H1 (cell line): ENCODE measurements around the gene DAAM1. TPM values are rescaled to one million over a fixed set of nuclear protein-coding genes. Genes with fewer than 3 reads are reported as not detected.

ENCODE experiments used
- CTCF ChIA-PET: fragments of 300-600 bp; sonication (Branson Sonifier 250); formaldehyde crosslinking; loops from one replicate; lab custom pipeline; 2021; ENCODE audit not compliant: partially characterized antibody; lab: Charles Lee
- POLR2A ChIA-PET: fragments of 300-600 bp; sonication (Branson Sonifier 250); formaldehyde crosslinking; loops from one replicate; lab custom pipeline; 2021; ENCODE audit warnings: inconsistent platforms; ENCODE audit not compliant: partially characterized antibody; lab: Charles Lee
- DNase-seq, 2 experiments: peaks; one replicate each; pipeline versions ENCODE4 v3.0.0 to v3.0.0-alpha.2; 2010 to 2022; ENCODE audit warnings: low spot score in 2 of 2, low read depth in 1 of 2, mixed read lengths in 1 of 2
- FAIRE-seq: peaks from 2 replicates; lab custom pipeline; 2011; peaks lifted over from hg19 to GRCh38; lab: Jason Lieb, UNC
- H2AFZ ChIP-seq: 2 replicates; pipeline ENCODE4 v1.8.1; 2012; ENCODE audit warnings: low read length, inconsistent platforms
- H2AK5ac ChIP-seq: 2 replicates; pipeline ENCODE4 v1.6.1; 2013; ENCODE audit warnings: low read depth, low read length
- H2BK120ac ChIP-seq: replicated peaks from 2 replicates; pipeline ENCODE3; 2013; ENCODE audit warnings: low read depth, low read length, inconsistent platforms
- H2BK12ac ChIP-seq: 2 replicates; pipeline ENCODE4 v1.6.1; 2013; ENCODE audit warnings: low read depth, low read length
- H2BK15ac ChIP-seq: 2 replicates; pipeline ENCODE4 v1.6.1; 2013; ENCODE audit warnings: low read length
- H2BK20ac ChIP-seq: 2 replicates; pipeline ENCODE4 v1.6.1; 2013; ENCODE audit warnings: low read length
- H2BK5ac ChIP-seq: 2 replicates; pipeline ENCODE4 v1.6.1; 2013; ENCODE audit warnings: low read depth, low read length
- H3K14ac ChIP-seq: 2 replicates; pipeline ENCODE4 v1.6.1; 2013; ENCODE audit warnings: inconsistent platforms; ENCODE audit not compliant: insufficient read length
- H3K18ac ChIP-seq: 2 replicates; pipeline ENCODE4 v1.6.1; 2013; ENCODE audit warnings: low read length; ENCODE audit errors: extremely low read depth
- H3K23ac ChIP-seq: 2 replicates; pipeline ENCODE4 v1.6.1; 2013; ENCODE audit warnings: inconsistent platforms; ENCODE audit not compliant: insufficient read length
- H3K23me2 ChIP-seq: 2 replicates; pipeline ENCODE4 v1.6.1; 2013; ENCODE audit warnings: low read depth, low read length
- H3K27ac ChIP-seq: 2 replicates; pipeline ENCODE4 v1.6.1; 2011; ENCODE audit warnings: low read depth, low read length, inconsistent platforms
- H3K27me3 ChIP-seq, 4 experiments: replicated peaks in 1 of 4; 1 replicate in 1 of 4; 2 replicates in 3 of 4; pipeline versions ENCODE4 v1.6.1 to v1.8.1; 2011 to 2013; ENCODE audit warnings: low read length in 3 of 4, mild to moderate bottlenecking in 3 of 4, inconsistent platforms in 2 of 4, mixed read lengths in 2 of 4, moderate library complexity in 1 of 4; ENCODE audit not compliant: control insufficient read depth in 3 of 4, insufficient read depth in 3 of 4; ENCODE audit errors: extremely low read depth in 1 of 4
- H3K36me3 ChIP-seq, 4 experiments: 2 replicates each; pipeline versions ENCODE4 v1.6.1 to v1.8.1; 2011 to 2013; ENCODE audit warnings: mild to moderate bottlenecking in 4 of 4, low read length in 3 of 4, moderate library complexity in 2 of 4, control low read depth in 1 of 4, inconsistent platforms in 1 of 4; ENCODE audit not compliant: insufficient read depth in 4 of 4, control insufficient read depth in 2 of 4
- H3K4ac ChIP-seq: replicated peaks from 2 replicates; pipeline ENCODE3; 2013; ENCODE audit warnings: low read length, low read depth, mixed read lengths, inconsistent platforms; ENCODE audit not compliant: insufficient read length
- H3K4me1 ChIP-seq, 4 experiments: replicated peaks in 1 of 4; 1 replicate in 1 of 4; 2 replicates in 3 of 4; pipeline versions ENCODE4 v1.6.1 to v1.8.1; 2011 to 2013; ENCODE audit warnings: low read length in 3 of 4, inconsistent platforms in 2 of 4, mixed read lengths in 1 of 4; ENCODE audit not compliant: insufficient read depth in 4 of 4, control insufficient read depth in 3 of 4
- H3K4me2 ChIP-seq, 2 experiments: 2 replicates each; pipeline versions ENCODE4 v1.6.1 to v1.8.1; 2011 to 2013; ENCODE audit warnings: low read depth in 2 of 2, low read length in 2 of 2, control low read depth in 1 of 2, inconsistent platforms in 1 of 2, mild to moderate bottlenecking in 1 of 2; ENCODE audit not compliant: insufficient read depth in 1 of 2
- H3K4me3 ChIP-seq, 4 experiments: fragments of 200-600, 300-600 bp in 1 of 4; sonication (generic), shearing (Covaris generic), sonication (Bioruptor Twin) in 1 of 4; 2 replicates each; pipeline versions ENCODE4 v1.5.1 to v1.8.1; 2011 to 2016; ENCODE audit warnings: low read length in 4 of 4, low read depth in 3 of 4, control low read depth in 2 of 4, inconsistent platforms in 2 of 4, mild to moderate bottlenecking in 2 of 4, mixed read lengths in 1 of 4, moderate library complexity in 1 of 4; ENCODE audit not compliant: insufficient read depth in 2 of 4; ENCODE audit errors: extremely low read depth in 1 of 4
- H3K56ac ChIP-seq: replicated peaks from 2 replicates; pipeline ENCODE3; 2013; ENCODE audit warnings: low read depth, mild to moderate bottlenecking, mixed read lengths, low read length, inconsistent platforms; ENCODE audit not compliant: insufficient read length
- H3K79me1 ChIP-seq: 2 replicates; pipeline ENCODE4 v1.6.1; 2013; ENCODE audit warnings: low read depth, low read length, control low read depth
- H3K79me2 ChIP-seq, 2 experiments: 2 replicates each; pipeline versions ENCODE4 v1.6.1 to v1.8.1; 2012 to 2013; ENCODE audit warnings: low read length in 2 of 2, mild to moderate bottlenecking in 2 of 2, inconsistent platforms in 1 of 2; ENCODE audit not compliant: insufficient read depth in 2 of 2, control insufficient read depth in 1 of 2
- H3K9ac ChIP-seq, 4 experiments: replicated peaks in 1 of 4; 1 replicate in 1 of 4; 2 replicates in 3 of 4; pipeline versions ENCODE4 v1.6.1 to v1.8.1; 2011 to 2013; ENCODE audit warnings: low read depth in 3 of 4, low read length in 3 of 4, control low read depth in 2 of 4, mild to moderate bottlenecking in 2 of 4, moderate library complexity in 2 of 4, inconsistent platforms in 1 of 4; ENCODE audit errors: extremely low read depth in 1 of 4
- H3K9me3 ChIP-seq, 2 experiments: 2 replicates each; pipeline versions ENCODE4 v1.6.1 to v1.8.1; 2012 to 2013; ENCODE audit warnings: mild to moderate bottlenecking in 2 of 2, moderate library complexity in 2 of 2, control low read depth in 1 of 2, inconsistent platforms in 1 of 2, low read depth in 1 of 2, low read length in 1 of 2, mixed read lengths in 1 of 2; ENCODE audit not compliant: insufficient read depth in 2 of 2
- H4K20me1 ChIP-seq, 2 experiments: replicated peaks in 1 of 2; 2 replicates each; pipeline versions ENCODE3 to v1.8.1; 2011 to 2013; ENCODE audit warnings: inconsistent platforms in 2 of 2, low read length in 2 of 2, mild to moderate bottlenecking in 1 of 2; ENCODE audit not compliant: insufficient read depth in 2 of 2, control insufficient read depth in 1 of 2
- H4K5ac ChIP-seq: 2 replicates; pipeline ENCODE4 v1.6.1; 2013; ENCODE audit warnings: low read length, low read depth, mixed read lengths, inconsistent platforms; ENCODE audit not compliant: insufficient read length
- H4K8ac ChIP-seq: 2 replicates; pipeline ENCODE4 v1.8.0; 2013; ENCODE audit warnings: mild to moderate bottlenecking, moderate library complexity, low read length, inconsistent platforms; ENCODE audit not compliant: insufficient read depth; ENCODE audit errors: extremely low read depth
- H4K91ac ChIP-seq: replicated peaks from 2 replicates; pipeline ENCODE3; 2013; ENCODE audit warnings: low read length, mixed read lengths, inconsistent platforms; ENCODE audit not compliant: insufficient read length
- CHD2 ChIP-seq: IDR thresholded peaks from 2 replicates; pipeline ENCODE4 v1.6.1; 2012; ENCODE audit warnings: low read length, improper control_type of control experiment
- EP300 ChIP-seq, 2 experiments: IDR thresholded peaks; 1 replicate in 1 of 2; 2 replicates in 1 of 2; pipeline ENCODE4 v1.6.1; 2011 to 2012; ENCODE audit warnings: low read depth in 2 of 2, low read length in 2 of 2, mild to moderate bottlenecking in 2 of 2, borderline replicate concordance in 1 of 2, inconsistent platforms in 1 of 2, moderate library complexity in 1 of 2
- GTF2F1 ChIP-seq: IDR thresholded peaks from 2 replicates; pipeline ENCODE4 v1.6.1; 2012; ENCODE audit warnings: low read depth, low read length, improper control_type of control experiment, borderline replicate concordance
- POLR2AphosphoS5 ChIP-seq: IDR thresholded peaks from 2 replicates; pipeline ENCODE4 v1.6.1; 2011; ENCODE audit warnings: low read depth, low read length
- POU5F1 ChIP-seq: IDR thresholded peaks from 2 replicates; pipeline ENCODE4 v1.6.1; 2011; ENCODE audit warnings: low read depth, mild to moderate bottlenecking, low read length, moderate library complexity
- RAD21 ChIP-seq, 2 experiments: IDR thresholded peaks in 1 of 2; conservative IDR thresholded peaks in 1 of 2; 2 replicates each; pipeline ENCODE4 v1.6.1; 2011; ENCODE audit warnings: low read depth in 2 of 2, low read length in 2 of 2, improper control_type of control experiment in 1 of 2, inconsistent platforms in 1 of 2, mild to moderate bottlenecking in 1 of 2, moderate library complexity in 1 of 2
- TAF1 ChIP-seq: IDR thresholded peaks from 2 replicates; pipeline ENCODE4 v1.6.1; 2011; ENCODE audit warnings: mild to moderate bottlenecking, low read depth, low read length
- WGBS, 2 experiments: shearing (Covaris generic) in 1 of 2; methylation state at CpG; one replicate each; pipeline versions ENCODE4 v1.1.6 to v1.1.7; 2013 to 2015; ENCODE audit warnings: low lambda C conversion rate in 2 of 2, mixed read lengths in 2 of 2, inconsistent platforms in 1 of 2, low coverage in 1 of 2, missing lambda C conversion rate in 1 of 2; ENCODE audit not compliant: insufficient replicate concordance in 2 of 2, insufficient coverage in 1 of 2, insufficient read length in 1 of 2; ENCODE audit errors: extremely low coverage in 1 of 2, missing lambda C conversion rate in 1 of 2; 5-methylcytosine and 5-hydroxymethylcytosine counted together
- polyA plus RNA-seq, 7 experiments: library from polyadenylated mRNA; depleted of rRNA in 3 of 7; stranded (reverse) in 5 of 7; unstranded in 2 of 7; fragments of >200 nt in 5 of 7; fragments of 200-250 nt in 2 of 7; gene quantifications; 1 replicate in 5 of 7; 2 replicates in 1 of 7; 4 replicates in 1 of 7; pipeline versions ENCODE4 v1.2.1 to v1.2.3, GENCODE V29; 2011 to 2013; ENCODE audit warnings: missing spikeins in 2 of 7, mixed read lengths in 2 of 7
- total RNA-seq: library from RNA; stranded (reverse); fragmentation: NEBNext Ultra II Directional; extraction: Animal tissue kit (Norgen Biotek cat#: 25700); gene quantifications from 2 replicates; pipeline ENCODE4 v1.2.1, GENCODE V29; 2021
- TF ChIP-seq, protein P1 (sequence below): IDR thresholded peaks from 2 replicates; pipeline ENCODE4 v1.6.1; 2012; ENCODE audit warnings: low read length, inconsistent platforms

The DAAM1 gene
- total and polyA plus RNA-seq, 2 of the 8 experiments (the other 6 are each of a cell fraction or from before 2014, with no cell fraction given): 5.0 to 44.9 TPM

- H3K9me3 ChIP-seq: no peaks in the 10 kb centered on the region
- H3K4me2 ChIP-seq: no peak overlapping the region
- H3K4me1 ChIP-seq: no peaks in the 10 kb centered on the region
- H3K4ac ChIP-seq: no peak overlapping the region
- ChIA-PET POLR2A (no interaction called here), CTCF (interaction anchor here (0.7 kb wide), 1 partner anchor 54 kb away, joined by 3 read pairs; no protein-coding TSS in a partner anchor)
- no peak overlapping the region for H2BK5ac ChIP-seq
- no peak overlapping the region for H2AFZ ChIP-seq
- no peak for FAIRE-seq
- H3K9ac ChIP-seq: no peak overlapping the region
- H4K8ac ChIP-seq: no peak overlapping the region
- H4K20me1 ChIP-seq: no peaks in the 10 kb centered on the region
- no peak for DNase-seq
- no peak overlapping the region for H4K91ac ChIP-seq
- no peak overlapping the region for H3K27ac ChIP-seq
- TF ChIP-seq, protein P1, sequence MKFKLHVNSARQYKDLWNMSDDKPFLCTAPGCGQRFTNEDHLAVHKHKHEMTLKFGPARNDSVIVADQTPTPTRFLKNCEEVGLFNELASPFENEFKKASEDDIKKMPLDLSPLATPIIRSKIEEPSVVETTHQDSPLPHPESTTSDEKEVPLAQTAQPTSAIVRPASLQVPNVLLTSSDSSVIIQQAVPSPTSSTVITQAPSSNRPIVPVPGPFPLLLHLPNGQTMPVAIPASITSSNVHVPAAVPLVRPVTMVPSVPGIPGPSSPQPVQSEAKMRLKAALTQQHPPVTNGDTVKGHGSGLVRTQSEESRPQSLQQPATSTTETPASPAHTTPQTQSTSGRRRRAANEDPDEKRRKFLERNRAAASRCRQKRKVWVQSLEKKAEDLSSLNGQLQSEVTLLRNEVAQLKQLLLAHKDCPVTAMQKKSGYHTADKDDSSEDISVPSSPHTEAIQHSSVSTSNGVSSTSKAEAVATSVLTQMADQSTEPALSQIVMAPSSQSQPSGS: no peak
- TF ChIP-seq POU5F1: no peak
- no peak for TF ChIP-seq POLR2AphosphoS5
- TF ChIP-seq CHD2: no peak
- no peak for TF ChIP-seq RAD21 (IDR thresholded peaks at IDR 0.05 in 1 of 2, conservative IDR thresholded peaks at IDR 0.05 in 1 of 2; ENCODE audit: low read depth in 2 of 2, low read length in 2 of 2)
- TF ChIP-seq EP300 (IDR thresholded peaks at IDR 0.05; ENCODE audit: borderline replicate concordance in 1 of 2, low read depth in 2 of 2, low read length in 2 of 2): no peak
- no peak for TF ChIP-seq GTF2F1
- TF ChIP-seq TAF1: no peak
- no peaks in the 10 kb centered on the region for H3K23me2 ChIP-seq
- H4K5ac ChIP-seq: no peak overlapping the region
- H2AK5ac ChIP-seq: no peak overlapping the region
- H2BK12ac ChIP-seq: no peak overlapping the region
- H2BK15ac ChIP-seq: no peak overlapping the region
- no peak overlapping the region for H3K18ac ChIP-seq
- no peak overlapping the region for H3K56ac ChIP-seq
- H3K79me2 ChIP-seq: no peaks in the 10 kb centered on the region
- no peak overlapping the region for H3K23ac ChIP-seq
- no peaks in the 10 kb centered on the region for H3K79me1 ChIP-seq
- no peaks in the 10 kb centered on the region for H3K27me3 ChIP-seq
- H2BK120ac ChIP-seq: no peak overlapping the region
- no peaks in the 10 kb centered on the region for H3K36me3 ChIP-seq
- WGBS, 2 experiments: 86% methylated on average over 3 of the region's 3 CpGs; no CpG with 5 or more reads in 1 of the 2 experiments
- no peak overlapping the region for H3K14ac ChIP-seq
- H2BK20ac ChIP-seq: no peak overlapping the region
- no peak overlapping the region for H3K4me3 ChIP-seq
Observed at GRCh38 chr14:59374048-59374447, 185.6 kb downstream of the DAAM1 start.
